NOMO-1 treated with DMSO at 0.1 percent for 48 hours (cell line): ENCODE measurements around the gene PLIN4.

Experiments
- DNase-seq: peaks from one replicate; lab custom pipeline; 2025; ENCODE audit not compliant: unreplicated experiment; lab: John Stamatoyannopoulos, UW

The PLIN4 gene

GRCh38 chr19:4507804-4508203 is 10.5 kb downstream of the PLIN4 start:
- DNase-seq: no peak

- DNase-seq: no peak
Observed at GRCh38 chr19:4507150-4507452, 11.2 kb downstream of the PLIN4 start.

- DNase-seq: no peak
Observed at GRCh38 chr19:4506449-4507149, 11.7 kb downstream of the PLIN4 start.

- DNase-seq: no peak
Observed at GRCh38 chr19:4505570-4506448, 12.5 kb downstream of the PLIN4 start.

GRCh38 chr19:4504891-4505569 is 13.3 kb downstream of the PLIN4 start:
- no peak for DNase-seq

GRCh38 chr19:4504297-4504701 is 14.0 kb downstream of the PLIN4 start:
- DNase-seq: no peak

GRCh38 chr19:4503825-4504170 is 14.5 kb downstream of the PLIN4 start:
- no peak for DNase-seq

GRCh38 chr19:4503132-4503824 is 15.0 kb downstream of the PLIN4 start:
- DNase-seq: no peak

GRCh38 chr19:4502282-4503131 is 15.8 kb downstream of the PLIN4 start:
- no peak for DNase-seq

GRCh38 chr19:4501691-4502090 is 16.6 kb downstream of the PLIN4 start:
- no peak for DNase-seq

- no peak for DNase-seq
Observed at GRCh38 chr19:4500841-4501591, 17.3 kb downstream of the PLIN4 start.

- DNase-seq: no peak
Observed at GRCh38 chr19:4499855-4500254, 18.4 kb downstream of the PLIN4 start.

GRCh38 chr19:4499318-4499717 is 19.0 kb downstream of the PLIN4 start:
- DNase-seq: no peak

GRCh38 chr19:4498694-4499093 is 19.6 kb downstream of the PLIN4 start:
- DNase-seq: no peak

GRCh38 chr19:4497770-4498389 is 20.4 kb downstream of the PLIN4 start:
- DNase-seq: no peak

GRCh38 chr19:4496304-4496703 is 22.0 kb downstream of the PLIN4 start:
- DNase-seq: no peak

GRCh38 chr19:4495471-4495870 is 22.8 kb downstream of the PLIN4 start:
- DNase-seq: no peak

GRCh38 chr19:4494691-4495064 is 23.6 kb downstream of the PLIN4 start:
- DNase-seq: no peak

GRCh38 chr19:4493929-4494690 is 24.2 kb downstream of the PLIN4 start:
- DNase-seq: no peak
